ENCODE results near the gene CASK.

DNA sequence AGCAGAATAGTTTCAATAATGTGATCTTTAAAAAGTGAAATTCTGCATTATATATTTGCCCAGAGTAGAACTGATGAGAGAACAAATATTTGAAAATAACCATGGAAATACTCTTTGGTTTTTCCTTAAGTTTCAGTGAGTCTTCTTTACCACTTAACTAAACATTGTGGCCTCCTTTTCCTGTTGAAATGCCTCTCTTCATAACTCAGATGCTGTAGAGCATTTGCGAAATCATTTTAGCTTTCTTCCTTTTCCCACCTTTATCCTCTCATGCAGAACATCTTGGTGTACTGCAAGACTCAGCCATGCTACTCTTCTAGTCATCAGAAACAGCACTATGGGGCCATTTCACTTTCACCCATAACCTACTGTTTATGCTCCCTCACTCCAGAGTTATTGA is 48.2 kb downstream of the CASK start:
- TF ChIP-seq POLR2A (IDR thresholded peaks at IDR 0.05; ENCODE audit: low read depth, low read length) (no peak), POLR2AphosphoS5 (IDR thresholded peaks at IDR 0.05; ENCODE audit: low read depth, low read length) (no peak)
